HG02763 (cell line): ENCODE measurements around the gene STX18.
"Not testable (repeated sequence)": the region's sequence is repeated elsewhere in the genome, so short reads cannot be mapped to it uniquely, and the experiment has no call there.

ENCODE experiments used
- ATAC-seq: cut with Tn5 transposase; IDR thresholded peaks from one replicate; pipeline ENCODE4 v1.9.1; 2021; ENCODE audit warnings: mild to moderate bottlenecking, moderate library complexity; ENCODE audit not compliant: unreplicated experiment

STX18 gene

GRCh38 chr4:4510641-4511040, 31.2 kb downstream of the STX18 start:
- not testable (repeated sequence) for ATAC-seq

GRCh38 chr4:4509521-4509920, 32.3 kb downstream of the STX18 start:
- ATAC-seq, result no peak

GRCh38 chr4:4507923-4508322, 33.9 kb downstream of the STX18 start:
- ATAC-seq, result no peak

GRCh38 chr4:4507403-4507802, 34.4 kb downstream of the STX18 start:
- ATAC-seq, result no peak

- ATAC-seq, result no peak
These were observed 34.9 kb downstream of the STX18 start for GRCh38 chr4:4506961-4507360.

GRCh38 chr4:4505211-4505610, 36.6 kb downstream of the STX18 start:
- ATAC-seq, result not testable (repeated sequence)

DNA sequence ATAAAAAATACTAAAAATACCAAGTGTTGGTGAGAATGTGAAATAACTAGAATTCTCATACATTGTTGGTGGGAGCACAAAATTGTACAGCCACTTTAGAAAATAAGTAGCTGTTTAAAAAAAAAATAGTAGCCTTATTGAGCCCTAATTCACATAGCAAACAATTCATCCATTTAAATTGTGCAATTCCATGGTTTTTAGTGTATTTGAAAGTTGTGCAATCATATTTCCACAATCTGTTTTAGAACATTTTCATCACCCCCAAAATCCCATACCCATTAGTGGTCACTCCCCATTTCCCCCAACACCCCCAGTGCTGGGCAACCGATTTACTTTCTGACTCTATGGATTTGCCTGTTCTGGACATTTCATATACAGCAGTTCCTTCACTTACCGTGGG, 37.1 kb downstream of the STX18 start:
- no peak for ATAC-seq

GRCh38 chr4:4502694-4503311, 39.0 kb downstream of the STX18 start:
- ATAC-seq, result no peak

DNA sequence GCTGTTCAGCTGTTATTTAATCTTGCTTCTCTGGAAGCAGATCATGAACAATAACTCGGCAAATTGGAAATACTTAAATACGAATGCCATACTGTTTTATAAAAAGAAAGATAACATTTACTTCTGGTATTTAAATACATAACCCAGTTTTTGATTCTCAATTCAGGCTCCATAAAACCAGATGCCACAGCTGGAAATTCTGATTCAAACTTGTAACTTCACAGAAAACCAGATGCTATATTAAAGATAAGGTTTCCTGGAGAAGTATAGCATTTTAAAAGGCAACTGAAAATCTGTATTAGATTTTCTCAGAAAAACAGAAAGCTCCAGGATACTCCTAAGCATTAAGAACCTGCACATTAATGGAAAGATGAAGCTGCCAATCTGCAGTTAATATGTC, 40.2 kb downstream of the STX18 start:
- no peak for ATAC-seq

GRCh38 chr4:4499438-4500123, 42.3 kb downstream of the STX18 start:
- no peak for ATAC-seq

- ATAC-seq, result no peak
These were observed 45.1 kb downstream of the STX18 start for GRCh38 chr4:4496592-4497372.

GRCh38 chr4:4494882-4495281, 47.0 kb downstream of the STX18 start:
- no peak for ATAC-seq

DNA sequence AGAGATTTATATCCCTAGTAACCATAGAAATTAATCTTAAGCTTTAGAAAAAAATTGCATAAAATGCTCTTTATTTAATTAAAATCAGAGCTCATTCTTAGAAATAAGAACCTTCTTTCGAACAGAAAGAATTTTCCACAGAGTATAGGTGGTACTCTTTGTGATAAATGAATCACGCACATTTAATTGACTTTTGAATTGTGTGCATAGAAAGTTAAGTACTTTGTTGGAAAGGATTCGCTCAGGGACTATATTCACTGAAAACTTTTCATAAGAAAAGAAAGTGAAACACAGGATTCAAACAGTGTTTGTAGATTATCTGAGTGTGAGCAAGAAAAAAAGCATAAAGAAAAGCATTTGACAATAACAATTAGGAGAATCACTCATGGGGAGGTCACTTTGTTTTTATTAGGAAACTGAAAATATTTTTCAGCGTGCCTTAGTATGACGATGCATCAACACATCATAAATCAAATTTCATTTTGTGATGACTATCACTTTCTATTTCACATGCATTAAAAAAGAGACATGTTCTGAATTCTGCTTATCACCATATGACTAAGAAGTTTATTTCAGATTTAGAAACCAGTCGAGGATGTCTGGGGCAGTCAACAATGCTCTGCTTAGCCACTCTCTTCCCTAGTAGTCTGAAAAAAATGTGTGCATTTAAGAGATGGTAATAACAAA, 49.5 kb downstream of the STX18 start:
- peak; percentile 49 for ATAC-seq

- no peak for ATAC-seq
These were observed 50.4 kb downstream of the STX18 start for GRCh38 chr4:4491396-4491893.

DNA sequence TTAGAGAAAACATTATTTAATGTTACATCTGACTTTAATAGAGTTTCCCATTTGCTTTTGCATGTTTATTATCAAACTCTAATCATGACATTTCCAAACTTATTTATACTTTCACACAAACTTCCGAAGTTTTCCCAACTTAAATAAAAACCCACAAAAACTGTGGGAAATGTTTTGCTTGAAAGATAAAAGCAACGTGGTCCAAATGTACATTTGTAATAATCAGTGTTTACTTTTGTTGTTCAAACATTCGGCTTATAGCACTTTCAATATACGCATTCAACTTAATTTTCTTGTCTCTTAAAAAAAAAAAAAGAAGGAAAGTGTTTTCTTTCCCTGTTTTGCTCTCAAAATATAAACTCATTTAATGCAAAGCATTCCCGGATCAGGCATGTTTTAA, 51.0 kb downstream of the STX18 start:
- ATAC-seq, result no peak

GRCh38 chr4:4490041-4490440, 51.8 kb downstream of the STX18 start:
- no peak for ATAC-seq

GRCh38 chr4:4488405-4489404, 53.1 kb downstream of the STX18 start:
- peak; percentile 74 for ATAC-seq

DNA sequence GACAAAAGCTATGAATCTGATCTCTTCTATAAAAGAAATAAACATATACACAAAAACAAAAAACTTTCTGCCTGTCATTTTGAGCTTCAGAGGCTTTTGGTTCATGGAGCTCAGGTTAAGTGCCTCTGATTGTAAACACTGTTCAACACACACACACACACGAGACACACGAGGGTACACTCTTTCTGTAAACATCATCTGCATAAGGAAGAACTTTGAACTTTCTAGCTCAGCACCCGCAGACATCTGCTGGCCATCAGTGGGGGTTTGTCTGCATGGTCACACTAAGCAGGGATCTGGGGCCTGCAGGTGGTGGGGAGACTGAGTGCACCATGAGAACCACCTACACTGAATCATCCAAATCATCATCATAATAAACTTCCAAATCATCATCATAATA, 54.9 kb downstream of the STX18 start:
- ATAC-seq, result no peak

DNA sequence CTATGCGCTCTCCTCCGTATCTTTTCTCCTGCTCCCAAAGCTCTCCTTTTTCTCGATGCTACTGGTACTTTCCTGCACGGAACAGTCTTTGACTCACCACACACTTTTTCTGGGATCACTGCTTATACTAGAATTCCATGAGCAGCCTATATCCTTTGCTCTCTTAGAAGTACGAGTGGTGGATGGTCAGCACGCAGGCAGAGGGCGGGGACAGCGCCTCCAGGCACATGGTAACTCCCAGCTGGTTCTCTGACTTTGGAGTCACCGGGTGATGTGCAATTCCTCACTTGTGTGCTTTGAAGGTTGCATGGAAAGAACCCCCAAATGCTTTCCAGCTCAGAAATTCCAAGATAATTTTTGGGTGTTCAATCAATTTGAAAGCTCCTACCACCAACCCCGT, 56.0 kb downstream of the STX18 start:
- ATAC-seq, result no peak

- ATAC-seq, result no peak
These were observed 60.4 kb downstream of the STX18 start for GRCh38 chr4:4481399-4481994.
